ENCODE data around the gene QPRT.

GRCh38 chr16:29662000-29662728 is 16.8 kb upstream of the QPRT start:
- TF ChIP-seq, protein P1, sequence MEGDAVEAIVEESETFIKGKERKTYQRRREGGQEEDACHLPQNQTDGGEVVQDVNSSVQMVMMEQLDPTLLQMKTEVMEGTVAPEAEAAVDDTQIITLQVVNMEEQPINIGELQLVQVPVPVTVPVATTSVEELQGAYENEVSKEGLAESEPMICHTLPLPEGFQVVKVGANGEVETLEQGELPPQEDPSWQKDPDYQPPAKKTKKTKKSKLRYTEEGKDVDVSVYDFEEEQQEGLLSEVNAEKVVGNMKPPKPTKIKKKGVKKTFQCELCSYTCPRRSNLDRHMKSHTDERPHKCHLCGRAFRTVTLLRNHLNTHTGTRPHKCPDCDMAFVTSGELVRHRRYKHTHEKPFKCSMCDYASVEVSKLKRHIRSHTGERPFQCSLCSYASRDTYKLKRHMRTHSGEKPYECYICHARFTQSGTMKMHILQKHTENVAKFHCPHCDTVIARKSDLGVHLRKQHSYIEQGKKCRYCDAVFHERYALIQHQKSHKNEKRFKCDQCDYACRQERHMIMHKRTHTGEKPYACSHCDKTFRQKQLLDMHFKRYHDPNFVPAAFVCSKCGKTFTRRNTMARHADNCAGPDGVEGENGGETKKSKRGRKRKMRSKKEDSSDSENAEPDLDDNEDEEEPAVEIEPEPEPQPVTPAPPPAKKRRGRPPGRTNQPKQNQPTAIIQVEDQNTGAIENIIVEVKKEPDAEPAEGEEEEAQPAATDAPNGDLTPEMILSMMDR (conservative IDR thresholded peaks at IDR 0.05 in 1 of 2, IDR thresholded peaks at IDR 0.05 in 1 of 2; ENCODE audit: low read depth in 1 of 2, low read length in 2 of 2) = no peak
- TF ChIP-seq EZH2 (IDR thresholded peaks at IDR 0.05; ENCODE audit: low read length, missing control alignments) = no peak
